ENCODE measurements around the gene CUEDC1. TPM values are rescaled to one million over a fixed set of nuclear protein-coding genes. Genes with fewer than 3 reads are reported as not detected.

CUEDC1 gene
- total and polyA plus RNA-seq, 2 experiments from 2014 or later: 11.1 to 13.6 TPM

GRCh38 chr17:57948169-57948554, 7.0 kb downstream of the CUEDC1 start:
- peak overlapping the region; percentile 99 for H3K4me2 ChIP-seq (ENCODE audit: unreplicated experiment)
- H3F3A ChIP-seq (ENCODE audit: insufficient read depth): peaks cover 80% of the 10 kb centered on the region
- 26 to 29% methylated on average over 5 of the region's 5 CpGs for WGBS, 2 experiments (ENCODE audit: low coverage in 1 of 2, low lambda C conversion rate in 2 of 2, missing lambda C conversion rate in 2 of 2)
- H3K9ac ChIP-seq: peak overlapping the region; percentile 36
- H3K9me2 ChIP-seq (ENCODE audit: insufficient read depth): no peaks in the 10 kb centered on the region
- no peak for TF ChIP-seq EZH2 (IDR thresholded peaks at IDR 0.05; ENCODE audit: insufficient read depth, poor library complexity, severe bottlenecking)
- H3K4me1 ChIP-seq (ENCODE audit: insufficient read depth): peaks cover 83% of the 10 kb centered on the region
- peaks cover 63% of the 10 kb centered on the region for H3K79me2 ChIP-seq (ENCODE audit: insufficient read depth)
- peak overlapping the region; percentile 49 for H3K4me3 ChIP-seq
- peak overlapping the region; percentile 79 for H3K27ac ChIP-seq
- no peak overlapping the region; the same call in 1 of the 2 replicates for H2AFZ ChIP-seq
- peak; percentile 44 for DNase-seq
- in situ Hi-C loops (cut with MboI): no loop called here
- no peaks in the 10 kb centered on the region for H3K36me3 ChIP-seq (ENCODE audit: low read depth)
- no peaks in the 10 kb centered on the region for H4K20me1 ChIP-seq (ENCODE audit: insufficient read depth)
- H3K27me3 ChIP-seq (replicated peaks; ENCODE audit: insufficient read depth): no peaks in the 10 kb centered on the region
- H3K9me3 ChIP-seq (ENCODE audit: low read depth): no peaks in the 10 kb centered on the region

- in situ Hi-C loops (cut with MboI): no loop called here
- Histone ChIP-seq H3K79me2 (ENCODE audit: insufficient read depth) (peaks cover 57% of the 10 kb centered on the region), H3F3A (ENCODE audit: insufficient read depth) (peaks cover 79% of the 10 kb centered on the region), H3K4me2 (ENCODE audit: unreplicated experiment) (peak overlapping the region; percentile 99), H3K36me3 (ENCODE audit: low read depth) (no peaks in the 10 kb centered on the region), H3K27ac (peak overlapping the region; percentile 79), H3K9me2 (ENCODE audit: insufficient read depth) (no peaks in the 10 kb centered on the region), H3K9me3 (ENCODE audit: low read depth) (no peaks in the 10 kb centered on the region), H3K4me1 (ENCODE audit: insufficient read depth) (peaks cover 84% of the 10 kb centered on the region), H3K9ac (peak overlapping the region; percentile 72), H2AFZ (peak overlapping the region; percentile 60; the same call in 1 of the 2 replicates), H3K4me3 (peak overlapping the region; percentile 74), H4K20me1 (ENCODE audit: insufficient read depth) (no peaks in the 10 kb centered on the region), H3K27me3 (replicated peaks; ENCODE audit: insufficient read depth) (no peaks in the 10 kb centered on the region)
- no peak for DNase-seq
- 81 to 84% methylated on average over 9 of the region's 9 CpGs for WGBS, 2 experiments (ENCODE audit: low coverage in 1 of 2, low lambda C conversion rate in 2 of 2, missing lambda C conversion rate in 2 of 2)
- no peak for TF ChIP-seq EZH2 (IDR thresholded peaks at IDR 0.05; ENCODE audit: insufficient read depth, poor library complexity, severe bottlenecking)
- TF ChIP-seq EZH2phosphoT487 (IDR thresholded peaks at IDR 0.05; ENCODE audit: insufficient read depth, low read depth): no peak
These were observed 7.8 kb downstream of the CUEDC1 start for GRCh38 chr17:57947369-57947768.

GRCh38 chr17:57946798-57947358, 8.3 kb downstream of the CUEDC1 start:
- peak overlapping the region; percentile 72 for H3K9ac ChIP-seq
- H3K27ac ChIP-seq: peak overlapping the region; percentile 79
- H3K36me3 ChIP-seq (ENCODE audit: low read depth): no peaks in the 10 kb centered on the region
- H3K4me1 ChIP-seq (ENCODE audit: insufficient read depth): peaks cover 80% of the 10 kb centered on the region
- H3K9me3 ChIP-seq (ENCODE audit: low read depth): no peaks in the 10 kb centered on the region
- H2AFZ ChIP-seq: peak overlapping the region; percentile 60
- H3F3A ChIP-seq (ENCODE audit: insufficient read depth): peaks cover 81% of the 10 kb centered on the region
- no peaks in the 10 kb centered on the region for H3K9me2 ChIP-seq (ENCODE audit: insufficient read depth)
- no peak for TF ChIP-seq EZH2phosphoT487 (IDR thresholded peaks at IDR 0.05; ENCODE audit: insufficient read depth, low read depth)
- TF ChIP-seq EZH2 (IDR thresholded peaks at IDR 0.05; ENCODE audit: insufficient read depth, poor library complexity, severe bottlenecking): no peak
- in situ Hi-C loops (cut with MboI): no loop called here
- peaks cover 57% of the 10 kb centered on the region for H3K79me2 ChIP-seq (ENCODE audit: insufficient read depth)
- H3K4me2 ChIP-seq (ENCODE audit: unreplicated experiment): peak overlapping the region; percentile 99
- no peaks in the 10 kb centered on the region for H3K27me3 ChIP-seq (replicated peaks; ENCODE audit: insufficient read depth)
- H4K20me1 ChIP-seq (ENCODE audit: insufficient read depth): no peaks in the 10 kb centered on the region
- DNase-seq: peak; percentile 82
- 8% methylated on average over 10 of the region's 10 CpGs for WGBS, 2 experiments (ENCODE audit: low coverage in 1 of 2, low lambda C conversion rate in 2 of 2, missing lambda C conversion rate in 2 of 2)
- peak overlapping the region; percentile 74 for H3K4me3 ChIP-seq

GRCh38 chr17:57945996-57946797, 9.0 kb downstream of the CUEDC1 start:
- H3K79me2 ChIP-seq (ENCODE audit: insufficient read depth): peaks cover 57% of the 10 kb centered on the region
- TF ChIP-seq EZH2 (IDR thresholded peaks at IDR 0.05; ENCODE audit: insufficient read depth, poor library complexity, severe bottlenecking): no peak
- TF ChIP-seq EZH2phosphoT487 (IDR thresholded peaks at IDR 0.05; ENCODE audit: insufficient read depth, low read depth): no peak

More at GRCh38 chr17:57945996-57946797, 9.0 kb downstream of the CUEDC1 start:
- H3F3A ChIP-seq (ENCODE audit: insufficient read depth): peaks cover 81% of the 10 kb centered on the region
- no peaks in the 10 kb centered on the region for H3K36me3 ChIP-seq (ENCODE audit: low read depth)
- H3K27me3 ChIP-seq (replicated peaks; ENCODE audit: insufficient read depth): no peaks in the 10 kb centered on the region
- peak overlapping the region; percentile 72 for H3K9ac ChIP-seq
- in situ Hi-C loops (cut with MboI): no loop called here
- 21 to 23% methylated on average over 6 of the region's 6 CpGs for WGBS, 2 experiments (ENCODE audit: low coverage in 1 of 2, low lambda C conversion rate in 2 of 2, missing lambda C conversion rate in 2 of 2)
- peak; percentile 74 for DNase-seq
- H3K9me3 ChIP-seq (ENCODE audit: low read depth): no peaks in the 10 kb centered on the region
- H3K9me2 ChIP-seq (ENCODE audit: insufficient read depth): no peaks in the 10 kb centered on the region
- H3K4me1 ChIP-seq (ENCODE audit: insufficient read depth): peaks cover 76% of the 10 kb centered on the region
- peak overlapping the region; percentile 99 for H3K4me2 ChIP-seq (ENCODE audit: unreplicated experiment)
- H2AFZ ChIP-seq: peak overlapping the region; percentile 60
- no peaks in the 10 kb centered on the region for H4K20me1 ChIP-seq (ENCODE audit: insufficient read depth)
- peak overlapping the region; percentile 79 for H3K27ac ChIP-seq
- H3K4me3 ChIP-seq: peak overlapping the region; percentile 74
